ENCODE measurements around the gene GPC5.

DNA sequence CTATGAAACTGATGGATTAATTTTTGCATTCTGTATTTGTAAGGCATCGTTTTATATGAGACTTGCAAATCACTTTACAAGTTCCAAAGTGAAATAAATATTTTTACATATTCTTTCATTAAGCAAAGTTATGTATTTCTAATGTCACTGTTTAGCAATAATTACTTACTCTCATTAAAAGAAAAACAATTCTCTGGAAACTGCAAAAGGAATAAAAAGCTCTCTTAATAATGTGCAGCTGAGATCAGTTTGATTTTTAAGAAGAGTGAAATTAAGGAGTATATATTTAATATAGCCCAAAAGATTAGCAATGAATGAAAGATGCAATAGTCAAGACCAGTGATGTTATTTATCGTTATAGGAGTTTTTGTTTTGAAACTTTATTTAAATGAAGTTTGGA, 155.2 kb downstream of the GPC5 start:
- TF ChIP-seq POLR2A (IDR thresholded peaks at IDR 0.05; ENCODE audit: low read depth, low read length) = no peak
- no peak for TF ChIP-seq POLR2AphosphoS5 (IDR thresholded peaks at IDR 0.05; ENCODE audit: insufficient read depth, low read depth, low read length)

All from endothelial cell of umbilical vein (primary cell).